Activated CD4-positive, alpha-beta T cell treated with anti-CD3 and anti-CD28 coated beads for 48 hours (primary cell): ENCODE measurements around the gene EPHA5.

Experiments
- DNase-seq: peaks from one replicate; pipeline ENCODE4 v3.0.0-alpha.2; 2020

EPHA5 gene

GRCh38 chr4:65472531-65472930 lies 197.8 kb downstream of the EPHA5 start:
- no peak for DNase-seq

GRCh38 chr4:65467068-65467680 lies 203.1 kb downstream of the EPHA5 start:
- no peak for DNase-seq

GRCh38 chr4:65461781-65462180 lies 208.5 kb downstream of the EPHA5 start:
- no peak for DNase-seq

GRCh38 chr4:65457011-65457410 lies 213.3 kb downstream of the EPHA5 start:
- DNase-seq = no peak

GRCh38 chr4:65456579-65456978 lies 213.7 kb downstream of the EPHA5 start:
- DNase-seq = no peak

GRCh38 chr4:65453398-65453797 lies 216.9 kb downstream of the EPHA5 start:
- DNase-seq = no peak

GRCh38 chr4:65450899-65451298 lies 219.4 kb downstream of the EPHA5 start:
- DNase-seq = no peak

GRCh38 chr4:65437102-65437501 lies 233.2 kb downstream of the EPHA5 start:
- no peak for DNase-seq

- no peak for DNase-seq
Observed at GRCh38 chr4:65422109-65422508, 248.2 kb downstream of the EPHA5 start.

- DNase-seq = no peak
Observed at GRCh38 chr4:65420036-65420435, 250.3 kb downstream of the EPHA5 start.

GRCh38 chr4:65416891-65417290 lies 253.4 kb downstream of the EPHA5 start:
- DNase-seq = no peak

GRCh38 chr4:65407483-65407882 lies 262.8 kb downstream of the EPHA5 start:
- no peak for DNase-seq

- DNase-seq = no peak
Observed at GRCh38 chr4:65401083-65401482, 269.2 kb downstream of the EPHA5 start.

- DNase-seq = no peak
Observed at GRCh38 chr4:65399084-65399483, 271.2 kb downstream of the EPHA5 start.

- DNase-seq = no peak
Observed at GRCh38 chr4:65393078-65393477, 277.2 kb downstream of the EPHA5 start.

- DNase-seq = no peak
Observed at GRCh38 chr4:65392488-65392887, 277.8 kb downstream of the EPHA5 start.

- no peak for DNase-seq
Observed at GRCh38 chr4:65391814-65392213, 278.5 kb downstream of the EPHA5 start.

GRCh38 chr4:65391382-65391781 lies 278.9 kb downstream of the EPHA5 start:
- no peak for DNase-seq

GRCh38 chr4:65386927-65387326 lies 283.4 kb downstream of the EPHA5 start:
- no peak for DNase-seq

GRCh38 chr4:65383589-65384305 lies 286.5 kb downstream of the EPHA5 start:
- no peak for DNase-seq

- DNase-seq = no peak
Observed at GRCh38 chr4:65381648-65382047, 288.6 kb downstream of the EPHA5 start.

GRCh38 chr4:65370709-65371108 lies 299.6 kb downstream of the EPHA5 start:
- no peak for DNase-seq

- no peak for DNase-seq
Observed at GRCh38 chr4:65367306-65367705, 303.0 kb downstream of the EPHA5 start.

- DNase-seq = no peak
Observed at GRCh38 chr4:65358914-65359313, 311.4 kb downstream of the EPHA5 start.

- DNase-seq = no peak
Observed at GRCh38 chr4:65353098-65353497, 317.2 kb downstream of the EPHA5 start.
